Dendritic cell treated with granulocyte-macrophage colony-stimulating factor and Interleukin-4, amounts not matched to agents 40 ng/mL and 50 ng/mL, for 4 days (primary cell): Measurements from ENCODE around the gene IP6K3.

Experiments
- H3K27ac Mint-ChIP-seq: one replicate; pipeline ENCODE4 v1.8.0; 2022; ENCODE audit warnings: mild to moderate bottlenecking, mixed read lengths
- H3K27me3 Mint-ChIP-seq: one replicate; pipeline ENCODE4 v1.8.0; 2022; ENCODE audit warnings: mild to moderate bottlenecking, mixed read lengths
- H3K36me3 Mint-ChIP-seq: one replicate; pipeline ENCODE4 v1.8.0; 2022; ENCODE audit warnings: low read depth, mixed read lengths
- H3K4me1 Mint-ChIP-seq: one replicate; pipeline ENCODE4 v1.8.0; 2022; ENCODE audit warnings: low read depth, mixed read lengths
- H3K4me3 Mint-ChIP-seq: one replicate; pipeline ENCODE4 v1.8.0; 2022; ENCODE audit warnings: mild to moderate bottlenecking, moderate library complexity, mixed read lengths
- H3K9me3 Mint-ChIP-seq: one replicate; pipeline ENCODE4 v1.8.0; 2022; ENCODE audit warnings: mixed read lengths
- intact Hi-C: fragments of 100-400 bp; cut with micrococcal nuclease; formaldehyde crosslinking; loops from one replicate; pipeline ENCODE4 v1.15.0; 2022

The IP6K3 gene

GRCh38 chr6:33697845-33698244 lies 48.9 kb downstream of the IP6K3 start:
- Mint-ChIP-seq H3K27ac (no peak overlapping the region), H3K36me3 (peaks cover 53% of the 10 kb centered on the region), H3K4me1 (peaks cover 17% of the 10 kb centered on the region), H3K9me3 (no peaks in the 10 kb centered on the region), H3K27me3 (no peaks in the 10 kb centered on the region), H3K4me3 (no peak overlapping the region)
- intact Hi-C loops, result no loop called here

- peaks cover 59% of the 10 kb centered on the region for H3K36me3 Mint-ChIP-seq
- peaks cover 23% of the 10 kb centered on the region for H3K4me1 Mint-ChIP-seq
- H3K9me3 Mint-ChIP-seq, result no peaks in the 10 kb centered on the region
- no peaks in the 10 kb centered on the region for H3K27me3 Mint-ChIP-seq
- H3K27ac Mint-ChIP-seq, result no peak overlapping the region
- intact Hi-C loops, result no loop called here
- no peak overlapping the region for H3K4me3 Mint-ChIP-seq
These were observed 49.9 kb downstream of the IP6K3 start for GRCh38 chr6:33696548-33697518.

- peaks cover 66% of the 10 kb centered on the region for H3K36me3 Mint-ChIP-seq
- H3K4me1 Mint-ChIP-seq, result peaks cover 23% of the 10 kb centered on the region
- H3K9me3 Mint-ChIP-seq, result no peaks in the 10 kb centered on the region
- H3K27me3 Mint-ChIP-seq, result no peaks in the 10 kb centered on the region
- H3K4me3 Mint-ChIP-seq, result no peak overlapping the region
- intact Hi-C loops, result no loop called here
- H3K27ac Mint-ChIP-seq, result no peak overlapping the region
These were observed 50.6 kb downstream of the IP6K3 start for GRCh38 chr6:33696076-33696475.

DNA sequence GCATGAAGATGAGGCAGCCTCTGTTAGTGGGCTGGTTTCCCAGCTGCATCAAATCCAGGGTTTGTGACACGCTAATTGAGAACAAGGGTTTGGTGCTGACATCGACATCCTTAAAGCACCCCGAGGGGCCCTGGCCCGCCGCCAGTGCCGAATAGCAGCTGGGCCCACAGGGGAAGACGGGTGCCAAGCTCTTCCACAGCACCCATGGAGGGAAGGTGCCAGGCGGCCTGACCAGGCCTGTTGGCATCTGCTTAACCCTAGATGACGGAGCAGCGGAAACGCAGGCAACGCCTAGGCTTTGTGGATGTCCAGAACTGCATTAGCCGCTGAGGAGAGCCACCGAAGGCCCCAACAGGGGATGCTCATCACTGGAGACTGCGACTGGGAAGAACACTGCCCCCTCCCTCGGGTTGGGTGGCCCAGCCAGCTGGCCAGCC lies 51.2 kb downstream of the IP6K3 start:
- intact Hi-C loops, result no loop called here
- H3K27ac Mint-ChIP-seq, result no peak overlapping the region
- H3K27me3 Mint-ChIP-seq, result no peaks in the 10 kb centered on the region
- H3K9me3 Mint-ChIP-seq, result no peaks in the 10 kb centered on the region
- H3K4me1 Mint-ChIP-seq, result peaks cover 23% of the 10 kb centered on the region
- no peak overlapping the region for H3K4me3 Mint-ChIP-seq
- peaks cover 72% of the 10 kb centered on the region for H3K36me3 Mint-ChIP-seq

GRCh38 chr6:33694977-33695376 lies 51.7 kb downstream of the IP6K3 start:
- Mint-ChIP-seq H3K27me3 (no peaks in the 10 kb centered on the region), H3K4me3 (no peak overlapping the region), H3K27ac (no peak overlapping the region), H3K9me3 (no peaks in the 10 kb centered on the region), H3K36me3 (peaks cover 69% of the 10 kb centered on the region), H3K4me1 (peaks cover 23% of the 10 kb centered on the region)
- intact Hi-C loops, result no loop called here

- Mint-ChIP-seq H3K36me3 (peaks cover 66% of the 10 kb centered on the region), H3K4me3 (no peak overlapping the region), H3K9me3 (no peaks in the 10 kb centered on the region), H3K27me3 (no peaks in the 10 kb centered on the region), H3K27ac (no peak overlapping the region), H3K4me1 (peaks cover 23% of the 10 kb centered on the region)
- intact Hi-C loops, result no loop called here
These were observed 52.2 kb downstream of the IP6K3 start for GRCh38 chr6:33694401-33694931.

DNA sequence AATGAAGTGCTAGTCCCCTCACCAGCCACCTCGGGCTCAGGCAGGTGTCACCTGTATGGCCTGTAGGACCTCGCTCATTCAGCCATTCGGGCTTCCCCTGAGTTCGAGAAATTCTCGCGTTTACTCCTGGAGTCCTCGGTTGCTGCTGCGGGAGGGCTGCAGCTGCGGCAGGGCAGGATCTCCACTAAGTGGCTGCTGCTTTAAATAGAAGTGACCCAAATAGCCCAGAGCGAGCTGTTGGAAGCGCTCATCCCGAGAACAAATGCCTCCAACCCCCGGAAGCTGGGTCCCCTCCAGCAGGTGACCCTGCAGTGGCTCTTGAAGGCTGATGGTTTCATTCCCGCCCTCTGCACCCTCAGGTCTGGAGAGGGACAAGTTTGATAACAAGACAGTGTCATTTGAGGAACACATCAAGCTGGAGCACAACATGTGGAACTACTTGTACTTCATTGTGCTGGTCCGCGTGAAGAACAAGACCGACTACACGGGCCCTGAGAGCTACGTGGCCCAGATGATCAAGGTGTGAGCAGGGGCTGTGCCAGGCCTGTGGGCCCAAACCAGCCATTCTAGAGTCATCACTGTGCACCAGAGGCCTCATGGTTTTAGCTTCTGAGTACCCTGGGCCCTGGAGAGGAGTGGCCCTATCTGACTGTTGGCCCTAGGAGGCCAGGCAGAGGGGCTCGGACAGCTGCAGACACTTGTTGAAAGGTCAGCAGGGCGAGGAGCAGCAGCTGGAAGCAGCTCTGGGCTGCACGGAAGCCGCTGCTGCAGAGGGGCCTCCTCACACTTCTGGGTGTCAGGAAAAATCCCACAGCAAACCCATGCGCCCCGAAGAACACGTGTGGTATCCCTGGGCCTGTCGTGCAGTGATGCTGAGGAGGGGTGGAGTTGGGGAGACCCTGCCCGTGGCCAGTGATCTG lies 53.3 kb downstream of the IP6K3 start:
- Mint-ChIP-seq H3K9me3 (no peaks in the 10 kb centered on the region), H3K36me3 (peaks cover 56% of the 10 kb centered on the region), H3K27ac (peak overlapping the region; percentile 31), H3K4me1 (peaks cover 23% of the 10 kb centered on the region), H3K4me3 (no peak overlapping the region), H3K27me3 (no peaks in the 10 kb centered on the region)
- intact Hi-C loops, result no loop called here

DNA sequence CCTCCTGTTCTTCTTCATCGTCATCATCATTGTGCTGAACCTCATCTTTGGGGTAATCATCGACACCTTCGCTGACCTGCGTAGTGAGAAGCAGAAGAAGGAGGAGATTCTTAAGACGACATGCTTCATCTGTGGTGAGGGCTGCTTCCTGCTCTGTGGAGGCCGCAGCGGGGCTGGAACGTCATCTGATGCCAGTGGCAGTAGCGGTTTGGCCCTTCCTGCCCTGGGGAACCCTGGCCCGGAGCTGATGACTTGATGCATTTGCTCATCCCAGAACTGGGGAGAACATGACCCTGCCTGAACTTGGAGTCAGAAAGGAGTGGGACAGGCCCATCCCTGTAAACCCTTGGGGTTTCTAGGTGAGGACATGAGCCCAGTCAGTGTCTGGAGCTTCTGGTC lies 53.9 kb downstream of the IP6K3 start:
- H3K36me3 Mint-ChIP-seq, result peaks cover 49% of the 10 kb centered on the region

GRCh38 chr6:33692078-33692759 lies 54.5 kb downstream of the IP6K3 start:
- no peak overlapping the region for H3K4me3 Mint-ChIP-seq
- no peaks in the 10 kb centered on the region for H3K27me3 Mint-ChIP-seq
- intact Hi-C loops, result no loop called here
- H3K36me3 Mint-ChIP-seq, result peaks cover 43% of the 10 kb centered on the region
- peak overlapping the region; percentile 31 for H3K27ac Mint-ChIP-seq
- H3K4me1 Mint-ChIP-seq, result peaks cover 23% of the 10 kb centered on the region
- H3K9me3 Mint-ChIP-seq, result no peaks in the 10 kb centered on the region

More for the DNA sequence above, 53.9 kb downstream of the IP6K3 start:
- Mint-ChIP-seq H3K27me3 (no peaks in the 10 kb centered on the region), H3K9me3 (no peaks in the 10 kb centered on the region), H3K4me3 (no peak overlapping the region), H3K27ac (peak overlapping the region; percentile 31), H3K4me1 (peaks cover 23% of the 10 kb centered on the region)
- intact Hi-C loops, result no loop called here

DNA sequence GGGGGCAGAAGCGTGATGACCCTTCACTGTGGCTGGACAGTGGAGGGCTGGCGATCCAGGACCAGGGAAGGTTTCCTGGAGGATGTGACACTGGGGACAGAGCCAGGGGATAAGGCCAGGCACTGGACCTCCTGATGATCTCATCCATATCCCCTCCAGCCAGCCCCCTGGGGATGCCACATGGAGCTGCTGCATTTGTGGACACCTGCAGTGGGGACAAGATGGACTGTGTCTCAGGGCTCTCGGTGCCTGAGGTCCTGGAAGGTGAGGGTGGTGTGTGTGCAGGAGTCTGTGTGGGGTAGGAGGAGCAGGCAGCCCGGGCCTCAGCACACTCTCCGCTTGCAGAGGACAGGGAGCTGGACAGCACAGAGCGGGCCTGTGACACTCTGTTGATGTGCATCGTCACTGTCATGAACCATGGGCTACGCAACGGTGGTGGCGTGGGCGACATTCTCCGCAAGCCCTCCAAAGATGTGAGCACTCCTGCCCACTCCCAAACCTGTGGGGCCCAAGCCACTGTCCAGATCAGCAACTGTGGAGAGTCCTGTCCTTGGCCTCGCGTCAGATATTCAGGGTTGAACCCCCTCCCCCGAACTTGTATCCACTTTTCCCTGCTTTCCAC lies 55.1 kb downstream of the IP6K3 start:
- Mint-ChIP-seq H3K4me1 (peaks cover 23% of the 10 kb centered on the region), H3K27ac (no peak overlapping the region), H3K4me3 (no peak overlapping the region), H3K9me3 (no peaks in the 10 kb centered on the region), H3K27me3 (no peaks in the 10 kb centered on the region), H3K36me3 (peaks cover 37% of the 10 kb centered on the region)
- intact Hi-C loops, result no loop called here

DNA sequence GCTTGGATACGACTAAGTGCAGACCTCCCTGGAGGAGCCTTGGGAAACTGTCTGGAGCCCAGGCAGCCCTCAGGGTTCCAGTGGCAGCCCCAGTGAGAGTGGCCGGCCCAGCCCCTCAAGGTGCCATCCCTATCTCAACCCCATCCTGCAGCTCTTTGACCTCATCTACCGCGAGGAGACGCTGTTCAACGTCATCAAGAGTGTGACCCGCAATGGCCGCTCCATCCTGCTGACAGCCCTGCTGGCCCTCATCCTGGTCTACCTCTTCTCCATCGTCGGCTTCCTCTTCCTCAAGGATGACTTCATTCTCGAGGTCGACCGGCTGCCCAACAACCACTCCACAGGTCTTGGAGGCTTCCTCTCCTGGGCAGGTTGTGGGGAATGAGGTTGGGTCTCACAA lies 55.9 kb downstream of the IP6K3 start:
- H3K27ac Mint-ChIP-seq, result no peak overlapping the region
- peaks cover 29% of the 10 kb centered on the region for H3K36me3 Mint-ChIP-seq

DNA sequence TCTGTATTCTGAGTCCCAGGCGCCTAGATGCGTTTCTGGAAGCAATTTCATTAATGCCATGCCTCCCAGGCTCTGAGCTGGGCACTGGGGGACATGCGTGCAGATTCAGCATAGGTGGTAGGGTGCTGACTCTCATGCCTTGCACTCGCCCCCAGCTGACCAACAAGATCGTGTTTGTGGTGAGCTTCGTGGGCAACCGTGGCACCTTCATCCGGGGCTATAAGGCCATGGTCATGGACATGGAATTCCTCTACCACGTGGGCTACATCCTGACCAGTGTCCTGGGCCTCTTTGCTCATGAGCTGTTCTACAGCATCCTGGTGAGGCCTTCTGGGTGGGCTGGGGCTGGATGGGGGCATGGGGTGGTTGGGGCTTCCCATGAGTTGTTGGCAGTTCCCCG lies 56.8 kb downstream of the IP6K3 start:
- Mint-ChIP-seq H3K27me3 (no peaks in the 10 kb centered on the region), H3K4me1 (peaks cover 19% of the 10 kb centered on the region), H3K9me3 (no peaks in the 10 kb centered on the region), H3K27ac (no peak overlapping the region), H3K4me3 (no peak overlapping the region), H3K36me3 (peaks cover 20% of the 10 kb centered on the region)
- intact Hi-C loops, result no loop called here

More for the DNA sequence above, 55.9 kb downstream of the IP6K3 start:
- Mint-ChIP-seq H3K4me3 (no peak overlapping the region), H3K4me1 (peaks cover 23% of the 10 kb centered on the region), H3K27me3 (no peaks in the 10 kb centered on the region), H3K9me3 (no peaks in the 10 kb centered on the region)
- intact Hi-C loops, result no loop called here

DNA sequence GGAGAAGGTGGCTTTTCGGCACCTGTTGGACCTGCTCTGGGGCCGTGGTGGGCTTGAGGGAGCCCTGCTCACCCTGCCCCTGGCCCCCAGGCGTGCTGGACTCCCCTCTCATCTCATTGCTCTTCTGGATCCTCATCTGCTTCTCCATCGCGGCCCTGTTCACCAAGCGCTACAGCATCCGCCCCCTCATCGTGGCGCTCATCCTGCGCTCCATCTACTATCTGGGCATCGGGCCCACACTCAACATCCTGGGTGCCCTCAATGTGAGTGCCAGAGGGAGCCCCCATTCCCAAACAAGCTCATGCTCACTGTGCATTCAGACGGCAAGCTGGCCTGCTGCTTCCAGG lies 57.6 kb downstream of the IP6K3 start:
- Mint-ChIP-seq H3K4me1 (peaks cover 12% of the 10 kb centered on the region), H3K36me3 (peaks cover 20% of the 10 kb centered on the region), H3K27ac (no peak overlapping the region), H3K27me3 (no peaks in the 10 kb centered on the region), H3K4me3 (no peak overlapping the region), H3K9me3 (no peaks in the 10 kb centered on the region)
- intact Hi-C loops, result no loop called here
